HG03064 (cell line): ENCODE data around the gene MDH2.
"Not testable (repeated sequence)": the region's sequence is repeated elsewhere in the genome, so short reads cannot be mapped to it uniquely, and the experiment has no call there.

ENCODE experiments used
- ATAC-seq: cut with Tn5 transposase; IDR thresholded peaks from one replicate; pipeline ENCODE4 v1.9.1; 2021; ENCODE audit warnings: low read depth; ENCODE audit not compliant: unreplicated experiment

The MDH2 gene, protein sequence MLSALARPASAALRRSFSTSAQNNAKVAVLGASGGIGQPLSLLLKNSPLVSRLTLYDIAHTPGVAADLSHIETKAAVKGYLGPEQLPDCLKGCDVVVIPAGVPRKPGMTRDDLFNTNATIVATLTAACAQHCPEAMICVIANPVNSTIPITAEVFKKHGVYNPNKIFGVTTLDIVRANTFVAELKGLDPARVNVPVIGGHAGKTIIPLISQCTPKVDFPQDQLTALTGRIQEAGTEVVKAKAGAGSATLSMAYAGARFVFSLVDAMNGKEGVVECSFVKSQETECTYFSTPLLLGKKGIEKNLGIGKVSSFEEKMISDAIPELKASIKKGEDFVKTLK

GRCh38 chr7:76047811-76048667 is at the start of gene MDH2, which contains the start of gene STYXL1:
TSS of gene MDH2 (plus strand) at chr7:76048106. CDS start at chr7:76048161, 55 bp downstream.
TSS of gene STYXL1 (minus strand) at chr7:76048000. CDS start at chr7:76030523, 17,477 bp downstream.
- peak; percentile 89 for ATAC-seq

DNA sequence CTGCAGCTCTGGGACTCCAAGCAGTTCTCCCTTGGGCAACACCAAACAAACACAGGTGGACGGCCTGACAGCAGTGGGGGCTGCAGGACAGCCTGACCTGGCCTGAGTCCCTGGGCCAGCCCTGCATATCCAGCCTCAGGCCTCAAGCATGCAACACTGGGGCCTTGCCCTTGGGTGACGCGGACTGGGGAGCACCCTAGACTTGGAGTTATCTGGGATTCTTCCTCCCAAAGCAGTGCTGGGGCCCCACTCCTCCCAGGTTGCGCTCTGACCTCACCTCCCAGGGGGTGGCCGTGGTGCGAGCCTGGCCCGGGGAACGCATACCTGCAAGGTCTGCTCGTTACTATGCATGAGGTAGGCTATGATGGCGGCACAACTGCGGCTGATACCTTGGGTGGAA is 47.3 kb upstream of the MDH2 start:
- ATAC-seq: no peak

DNA sequence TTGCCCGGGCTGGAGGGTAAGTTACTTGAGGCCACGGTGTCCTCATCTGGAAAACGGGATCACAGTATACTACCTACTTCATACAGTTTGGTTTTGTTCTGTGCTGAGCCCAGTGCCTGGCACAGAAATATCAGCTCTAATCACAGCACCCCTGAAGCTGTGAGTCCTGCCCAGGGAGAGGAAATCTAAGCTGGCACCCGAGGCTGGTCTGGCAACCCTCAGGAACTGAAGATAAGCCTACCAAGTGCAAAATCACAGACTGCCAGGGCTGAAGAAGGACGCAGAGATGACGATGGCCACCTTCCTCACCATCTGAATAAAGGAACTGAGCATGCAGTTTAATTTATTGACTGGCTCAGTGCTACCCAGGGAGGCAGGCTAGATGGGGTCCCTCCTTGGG is 45.8 kb upstream of the MDH2 start:
- ATAC-seq: no peak

DNA sequence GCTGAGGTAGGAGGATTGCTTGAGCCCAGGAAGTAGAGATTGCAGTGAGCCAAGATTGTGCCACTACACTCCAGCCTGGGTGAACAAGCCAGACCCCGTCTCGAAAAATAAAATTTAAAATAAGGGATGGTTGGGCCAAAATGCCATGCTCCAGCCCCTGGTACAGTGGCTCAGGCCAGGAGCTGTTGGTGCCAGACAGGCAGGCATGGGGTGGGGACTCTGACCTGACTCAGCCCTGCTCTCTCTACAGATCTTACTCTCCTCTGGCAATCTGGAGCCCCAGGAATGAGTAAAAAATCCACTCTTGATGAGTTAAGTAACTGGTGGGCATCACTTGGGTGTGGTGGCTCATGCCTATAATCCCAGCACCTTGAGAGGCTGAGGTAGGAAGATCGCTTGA is 45.1 kb upstream of the MDH2 start:
- ATAC-seq: no peak

- ATAC-seq: no peak
These were observed 44.6 kb upstream of the MDH2 start for GRCh38 chr7:76003351-76003750.

DNA sequence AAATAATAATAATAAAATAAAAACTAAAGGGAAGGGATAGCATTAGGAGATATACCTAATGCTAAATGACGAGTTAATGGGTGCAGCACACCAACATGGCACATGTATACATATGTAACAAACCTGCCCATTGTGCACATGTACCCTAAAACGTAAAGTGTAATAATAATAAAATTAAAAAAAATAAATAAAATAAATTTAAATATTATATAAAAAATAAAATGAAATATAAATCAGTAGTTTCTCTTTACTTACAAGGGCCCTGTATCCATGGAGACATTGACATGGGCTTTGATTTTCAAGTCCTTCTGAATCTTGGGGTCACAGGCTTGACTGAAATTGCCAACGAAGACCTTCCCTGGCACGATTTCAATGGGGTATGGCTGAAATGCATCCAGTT is 42.9 kb upstream of the MDH2 start:
- ATAC-seq: not testable (repeated sequence)

DNA sequence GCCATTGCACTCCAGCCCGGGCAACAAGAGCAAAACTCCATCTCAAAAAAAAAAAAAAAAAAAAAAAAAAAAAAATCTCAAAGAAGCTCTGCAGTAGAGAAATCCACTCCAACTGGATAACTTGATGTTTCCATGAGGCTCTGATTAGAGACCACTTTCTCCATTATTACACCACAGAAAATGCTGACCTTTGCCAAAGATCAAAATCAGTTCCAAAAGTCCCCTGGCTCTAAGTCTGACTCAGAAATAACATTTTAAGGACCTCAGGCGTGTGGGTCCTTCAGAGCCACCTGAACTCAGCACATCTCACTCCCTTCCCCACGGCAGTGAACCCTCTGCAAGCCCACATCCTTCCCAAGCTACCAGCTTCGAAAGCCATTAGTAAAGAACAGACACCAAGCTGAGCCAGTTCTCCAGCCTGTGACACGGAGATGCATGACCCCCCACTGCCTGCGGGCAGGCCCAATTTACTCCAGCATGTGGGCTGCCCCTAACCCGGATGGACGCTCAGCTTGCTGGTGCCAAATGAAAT is 39.7 kb upstream of the MDH2 start:
- ATAC-seq: no peak

DNA sequence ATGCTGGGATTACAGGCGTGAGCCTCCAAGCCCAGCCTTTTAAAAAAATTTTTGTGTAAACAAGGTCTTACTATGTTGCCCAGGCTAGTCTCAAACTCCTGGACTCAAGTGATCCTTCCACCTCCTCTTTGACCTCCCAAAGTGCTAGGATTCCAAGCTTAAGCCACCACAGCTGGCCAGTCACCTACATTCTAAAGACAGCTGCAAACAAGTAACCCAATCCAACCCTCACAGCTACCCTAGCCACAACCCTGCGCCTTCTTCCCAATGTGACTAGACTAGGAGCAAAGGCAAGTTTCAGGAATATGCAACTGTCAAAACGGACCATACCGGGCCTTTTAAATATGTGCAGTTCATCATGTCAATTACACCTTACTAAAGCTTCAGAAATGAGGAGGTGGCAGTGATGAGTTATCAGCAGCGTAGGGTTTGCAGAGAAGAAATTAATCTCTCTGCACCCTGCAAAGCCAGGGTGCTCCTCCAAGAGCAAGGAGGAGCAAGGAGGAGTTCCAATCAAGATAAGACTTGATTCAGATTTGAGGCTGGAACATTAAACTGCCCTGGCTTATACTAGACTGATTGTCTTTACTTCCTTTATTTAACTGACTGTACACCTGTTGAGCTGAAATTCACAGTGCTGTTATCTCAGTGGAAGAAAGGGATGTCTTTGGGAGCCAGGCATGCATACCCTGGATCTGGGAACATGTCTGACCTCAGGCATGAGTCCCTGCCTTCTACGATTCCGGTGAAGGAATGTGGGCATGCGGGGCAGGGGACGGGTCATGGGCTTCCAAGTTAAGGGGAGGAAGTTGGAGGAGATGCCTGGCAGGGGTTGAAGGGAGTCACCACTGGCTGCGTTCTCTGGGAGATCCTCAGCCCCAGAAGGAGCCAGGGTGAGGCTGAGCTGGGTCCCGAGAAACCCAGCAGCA is 38.0 kb upstream of the MDH2 start:
- ATAC-seq: no peak

DNA sequence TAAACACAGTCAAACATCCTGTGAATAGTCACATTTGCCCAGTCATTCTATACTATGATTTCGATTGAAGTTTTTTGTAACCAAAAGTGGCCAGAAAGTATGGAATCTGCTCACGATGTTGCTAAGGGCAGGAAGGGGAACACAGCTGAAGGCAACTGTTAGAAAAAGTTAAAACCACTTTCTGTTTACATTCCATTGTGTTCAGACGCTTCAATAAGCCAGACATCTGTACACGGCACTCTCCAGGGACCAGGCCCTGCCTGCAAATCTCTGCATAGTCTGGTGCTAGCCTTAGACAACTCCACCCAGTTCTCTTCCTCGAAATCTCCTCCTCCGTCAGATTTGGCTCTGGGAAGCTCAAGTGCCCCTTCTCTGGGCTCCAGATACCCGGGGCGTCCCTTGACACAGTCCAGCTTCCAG is 36.5 kb upstream of the MDH2 start:
- ATAC-seq: no peak

DNA sequence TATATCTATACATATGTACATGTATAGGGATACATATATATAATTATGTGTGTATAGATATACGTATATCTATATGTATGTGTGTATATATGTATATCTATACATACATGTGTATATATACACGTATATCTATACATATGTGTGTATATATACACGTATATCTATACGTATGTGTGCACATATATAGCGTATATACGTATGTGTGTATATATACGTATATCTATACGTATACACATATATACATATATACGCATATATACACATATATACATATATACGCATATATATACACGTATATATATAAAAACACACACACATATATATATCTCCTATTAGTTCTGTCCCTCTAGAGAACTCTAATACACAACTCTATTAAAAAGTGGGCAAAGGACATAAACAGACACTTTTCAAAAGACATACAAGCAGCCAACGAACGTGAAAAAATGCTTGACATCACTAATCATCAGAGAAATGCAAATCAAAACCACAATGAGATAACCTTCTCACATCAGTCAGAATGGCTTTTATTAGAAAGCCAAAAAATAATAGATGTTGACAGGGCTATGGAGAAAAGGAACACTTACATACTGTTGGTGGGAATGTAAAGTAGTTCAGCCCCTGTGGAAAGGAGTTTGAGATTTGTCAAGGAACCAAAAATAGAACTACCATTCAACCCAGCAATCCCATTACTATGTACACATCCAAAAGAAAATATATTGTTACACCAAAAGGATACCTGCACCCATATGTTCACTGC is 31.5 kb upstream of the MDH2 start:
- ATAC-seq: no peak

DNA sequence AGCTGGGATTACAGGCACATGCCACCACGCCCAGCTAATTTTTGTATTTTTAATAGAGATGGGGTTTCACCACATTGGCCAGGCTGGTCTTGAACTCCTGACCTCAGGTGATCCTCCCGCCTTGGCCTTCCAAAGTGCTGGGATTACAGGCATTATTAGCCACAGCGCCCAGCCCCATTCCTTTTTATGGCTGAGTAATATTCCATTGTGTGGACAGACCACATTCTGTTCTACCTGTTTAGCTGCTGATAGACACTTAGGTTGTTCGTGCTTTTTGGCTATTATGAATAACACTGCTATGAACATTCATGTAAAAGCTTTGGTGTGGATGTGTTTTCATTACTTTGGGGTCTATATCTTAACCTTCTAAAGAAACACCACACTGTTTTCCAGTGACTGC is 29.4 kb upstream of the MDH2 start:
- not testable (repeated sequence) for ATAC-seq

- no peak for ATAC-seq
These were observed 27.7 kb upstream of the MDH2 start for GRCh38 chr7:76020031-76020714.

GRCh38 chr7:76022026-76022780 is 25.7 kb upstream of the MDH2 start:
- no peak for ATAC-seq

GRCh38 chr7:76023002-76023401 is 24.9 kb upstream of the MDH2 start:
- no peak for ATAC-seq

DNA sequence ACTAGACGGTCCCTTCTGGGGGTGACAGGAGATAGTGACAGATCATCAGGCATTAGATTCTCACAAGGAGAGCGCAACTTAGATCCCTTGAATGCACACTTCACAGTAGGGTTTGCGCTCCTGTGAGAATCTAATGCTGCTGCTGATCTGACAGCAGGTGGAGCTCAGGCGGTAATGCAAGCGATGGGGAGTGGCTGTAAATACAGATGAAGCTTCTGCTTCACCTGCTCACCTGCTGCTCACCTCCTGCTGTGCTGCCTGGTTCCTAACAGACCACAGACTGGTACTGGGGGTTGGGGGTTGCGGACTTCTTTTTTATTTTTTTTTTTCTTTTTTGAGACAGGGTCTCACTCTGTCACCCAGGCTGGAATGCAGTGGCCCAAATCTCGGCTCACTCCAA is 18.2 kb upstream of the MDH2 start:
- ATAC-seq: not testable (repeated sequence)

DNA sequence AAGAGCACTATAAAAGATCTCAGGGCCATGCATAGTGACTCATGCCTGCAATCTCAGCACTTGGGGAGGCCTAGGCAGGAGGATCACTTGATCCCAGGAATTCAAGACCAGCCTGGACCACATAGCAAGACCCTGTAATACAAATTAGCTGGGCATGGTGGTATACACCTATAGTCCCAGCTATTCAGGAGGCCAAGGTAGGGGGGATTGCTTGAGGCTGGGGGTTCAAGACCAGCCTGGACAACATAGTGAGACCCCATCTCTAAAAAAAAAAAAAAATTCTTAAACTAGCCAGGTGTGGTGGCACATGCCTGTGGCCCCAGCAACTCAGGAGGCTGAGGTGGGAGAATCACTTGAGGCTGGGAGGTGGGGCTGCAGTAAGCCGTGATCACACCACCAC is 15.9 kb upstream of the MDH2 start:
- ATAC-seq: no peak

- no peak for ATAC-seq
These were observed 10.6 kb upstream of the MDH2 start for GRCh38 chr7:76037310-76037709.

DNA sequence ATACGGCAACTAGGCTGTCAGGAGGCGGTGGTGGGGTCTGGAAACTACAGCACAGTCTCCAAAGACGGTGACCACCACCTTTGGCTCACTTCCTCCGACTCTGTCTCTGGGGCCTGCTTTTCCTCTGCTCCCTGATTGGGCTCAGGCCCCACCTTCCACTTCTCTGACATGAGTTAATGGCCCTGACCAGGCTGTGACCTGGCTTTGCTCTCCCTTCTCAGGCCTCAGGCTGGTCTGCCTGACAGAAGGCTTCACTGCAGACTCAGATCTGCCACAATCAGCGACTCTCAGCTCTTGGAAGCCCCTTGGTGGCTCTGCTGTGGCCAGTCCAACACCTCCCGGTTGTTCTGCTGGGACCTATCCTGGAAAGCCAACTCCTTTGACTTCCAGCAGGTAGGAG is 7.8 kb upstream of the MDH2 start:
- ATAC-seq: no peak
